ENCODE measurements around the gene ZCCHC2.

DNA sequence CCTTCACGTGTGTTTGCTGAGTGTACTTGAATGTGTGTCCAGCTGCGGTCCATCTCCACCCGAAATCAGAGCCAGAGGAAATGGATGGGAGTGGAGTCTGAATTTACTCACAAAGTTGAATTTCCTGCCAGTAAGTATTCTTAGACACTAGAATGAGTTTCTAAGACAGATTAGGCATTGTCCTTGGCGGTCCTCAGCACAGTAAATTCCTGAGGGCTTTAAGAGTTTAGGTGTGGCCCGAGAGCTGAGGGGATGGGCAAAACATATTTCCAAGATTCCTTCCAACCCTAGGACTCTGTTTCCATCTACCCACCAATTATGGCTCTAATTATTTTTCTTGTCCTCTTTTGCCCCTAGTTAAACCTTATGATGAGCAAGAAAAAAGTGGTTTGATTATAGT lies 102.2 kb downstream of the ZCCHC2 start:
- TF ChIP-seq, protein P1, sequence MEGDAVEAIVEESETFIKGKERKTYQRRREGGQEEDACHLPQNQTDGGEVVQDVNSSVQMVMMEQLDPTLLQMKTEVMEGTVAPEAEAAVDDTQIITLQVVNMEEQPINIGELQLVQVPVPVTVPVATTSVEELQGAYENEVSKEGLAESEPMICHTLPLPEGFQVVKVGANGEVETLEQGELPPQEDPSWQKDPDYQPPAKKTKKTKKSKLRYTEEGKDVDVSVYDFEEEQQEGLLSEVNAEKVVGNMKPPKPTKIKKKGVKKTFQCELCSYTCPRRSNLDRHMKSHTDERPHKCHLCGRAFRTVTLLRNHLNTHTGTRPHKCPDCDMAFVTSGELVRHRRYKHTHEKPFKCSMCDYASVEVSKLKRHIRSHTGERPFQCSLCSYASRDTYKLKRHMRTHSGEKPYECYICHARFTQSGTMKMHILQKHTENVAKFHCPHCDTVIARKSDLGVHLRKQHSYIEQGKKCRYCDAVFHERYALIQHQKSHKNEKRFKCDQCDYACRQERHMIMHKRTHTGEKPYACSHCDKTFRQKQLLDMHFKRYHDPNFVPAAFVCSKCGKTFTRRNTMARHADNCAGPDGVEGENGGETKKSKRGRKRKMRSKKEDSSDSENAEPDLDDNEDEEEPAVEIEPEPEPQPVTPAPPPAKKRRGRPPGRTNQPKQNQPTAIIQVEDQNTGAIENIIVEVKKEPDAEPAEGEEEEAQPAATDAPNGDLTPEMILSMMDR (IDR thresholded peaks at IDR 0.05) = no peak
- no peak for TF ChIP-seq POLR2A (IDR thresholded peaks at IDR 0.05)

All from right lobe of liver (tissue), 4 donors.